Subcutaneous adipose tissue (tissue), 4 donors: ENCODE data around the gene WFDC1. TPM values are rescaled to one million over a fixed set of nuclear protein-coding genes. Genes with fewer than 3 reads are reported as not detected.

Experiments
- CTCF ChIP-seq: fragments of 450-650 bp; IDR thresholded peaks from one replicate; pipeline ENCODE4 v1.5.1; 2016; ENCODE audit warnings: low read depth, mild to moderate bottlenecking, control low read depth, antibody characterized with exemption, moderate library complexity
- total RNA-seq, 4 donors: library from RNA; depleted of rRNA; stranded (reverse); fragments of >200 nt; gene quantifications; one replicate each; pipeline ENCODE4 v1.1.0, GENCODE V29; 2016

WFDC1 gene
- total RNA-seq, 4 donors from 2014 or later, result 0.38 to 0.98 (median 0.44) TPM; not detected in 1

GRCh38 chr16:84303023-84303422 lies 8.3 kb downstream of the WFDC1 start:
- no peak for TF ChIP-seq CTCF

DNA sequence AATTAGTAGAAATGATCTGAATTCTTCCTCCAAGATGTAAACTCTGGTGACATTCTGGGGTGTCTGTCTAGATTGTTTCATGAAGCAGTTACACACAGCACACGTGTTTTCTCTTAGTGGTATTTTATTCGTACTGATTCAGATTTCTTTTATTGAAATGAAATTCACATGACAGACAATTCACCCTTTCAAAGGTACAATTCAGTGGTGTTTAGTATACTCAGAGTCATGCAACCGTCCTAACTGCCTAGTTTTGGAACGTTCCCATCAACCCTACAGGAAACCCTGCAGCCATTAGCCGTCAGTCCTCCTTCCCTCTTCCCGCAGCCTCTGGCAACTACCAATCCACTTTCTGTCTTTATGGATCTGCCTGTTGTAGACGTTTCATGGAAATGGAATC lies 8.8 kb downstream of the WFDC1 start:
- TF ChIP-seq CTCF, result no peak

GRCh38 chr16:84306564-84306963 lies 11.9 kb downstream of the WFDC1 start:
- no peak for TF ChIP-seq CTCF

DNA sequence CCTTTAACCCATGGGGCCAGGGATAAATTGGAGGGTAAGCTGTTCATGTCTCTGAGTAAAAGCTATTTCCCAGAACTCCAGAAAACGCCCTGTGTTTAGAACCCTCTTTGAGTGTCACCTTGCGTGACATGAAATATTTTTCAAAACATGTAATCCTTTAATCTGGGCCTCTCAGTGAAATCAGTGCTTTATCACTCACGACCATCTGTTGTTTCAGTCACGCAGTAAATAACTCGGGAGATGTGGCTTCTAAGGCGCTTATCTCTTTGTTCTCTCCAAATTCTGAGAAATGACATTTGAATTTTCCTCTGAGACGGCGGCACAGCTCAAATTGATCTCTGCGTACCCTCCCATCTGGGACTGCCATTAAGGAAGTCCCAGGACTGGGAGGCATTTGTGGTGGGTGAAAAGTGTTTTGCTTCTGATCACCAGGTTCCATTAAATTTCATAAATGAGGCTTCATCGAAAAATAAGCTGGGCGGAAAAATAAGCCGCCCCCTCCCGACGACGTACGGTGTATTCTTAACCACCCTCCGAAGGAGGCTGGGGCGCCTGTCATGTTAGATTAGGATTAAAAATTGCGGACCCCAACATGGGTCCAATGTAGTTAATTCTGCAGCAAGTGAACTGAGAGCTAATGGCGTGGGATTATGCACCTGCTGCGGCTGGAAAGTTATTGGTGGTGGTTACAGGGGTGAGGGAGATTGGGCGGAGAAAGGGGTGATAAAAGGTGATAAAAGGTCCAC lies 12.7 kb downstream of the WFDC1 start:
- TF ChIP-seq CTCF, result no peak

GRCh38 chr16:84308120-84308519 lies 13.4 kb downstream of the WFDC1 start:
- TF ChIP-seq CTCF, result no peak

DNA sequence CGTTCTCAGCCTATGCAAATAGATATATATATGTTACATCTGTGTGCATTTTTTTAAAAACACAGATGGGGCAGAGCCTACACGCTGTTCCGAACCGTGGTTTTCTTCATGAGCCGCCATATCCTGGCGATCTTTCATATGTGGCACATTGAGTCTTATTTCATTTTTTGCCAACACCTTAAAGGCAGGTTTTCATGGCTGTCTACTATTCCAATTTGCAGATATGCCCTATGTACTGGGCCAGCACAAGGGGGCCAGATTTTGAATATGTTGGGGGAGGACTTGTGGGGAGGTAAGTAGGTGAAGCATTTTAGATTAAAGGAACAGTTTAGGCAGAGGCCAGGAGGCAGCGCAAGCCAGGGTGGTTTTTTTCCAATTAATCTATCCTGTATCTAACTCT lies 16.0 kb downstream of the WFDC1 start:
- TF ChIP-seq CTCF, result no peak

DNA sequence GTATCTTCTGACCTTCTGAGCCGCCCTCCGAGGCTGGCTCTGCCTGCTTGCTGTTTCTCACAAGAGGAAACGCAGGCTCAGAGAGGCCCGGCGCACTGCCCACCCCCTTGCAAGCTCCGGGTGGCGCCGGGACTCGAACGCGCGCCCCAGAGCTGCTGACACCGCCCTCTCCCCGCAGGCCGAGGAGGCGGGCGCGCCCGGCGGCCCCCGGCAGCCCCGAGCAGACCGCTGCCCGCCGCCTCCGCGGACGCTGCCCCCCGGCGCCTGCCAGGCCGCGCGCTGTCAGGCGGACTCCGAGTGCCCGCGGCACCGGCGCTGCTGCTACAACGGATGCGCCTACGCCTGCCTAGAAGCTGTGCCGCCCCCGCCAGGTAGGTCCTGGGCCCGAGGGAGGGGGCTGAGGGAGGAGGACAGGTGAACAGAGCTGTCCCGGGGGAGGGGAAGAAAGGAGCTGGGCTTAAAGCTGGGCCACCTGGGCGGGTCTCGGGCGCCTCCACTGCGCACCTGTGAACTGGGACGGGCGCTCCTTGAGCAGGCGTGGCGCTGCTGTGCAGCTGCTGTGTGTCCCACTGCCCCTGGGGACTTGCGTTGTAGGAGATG lies 18.2 kb downstream of the WFDC1 start:
- TF ChIP-seq CTCF, result no peak
